Neural progenitor cell (in vitro differentiated cells): Measurements from ENCODE around the gene TNNC2. TPM values are rescaled to one million over a fixed set of nuclear protein-coding genes. Genes with fewer than 3 reads are reported as not detected.

Experiments
- DNase-seq: peaks from one replicate; pipeline ENCODE4 v3.0.0-alpha.2; 2016; ENCODE audit warnings: low spot score
- H2AFZ ChIP-seq: fragments of 200-600 bp; sonication (generic); replicated peaks from 2 replicates; pipeline ENCODE4 v1.6.1; 2016; ENCODE audit warnings: antibody characterized with exemption
- H3F3A ChIP-seq: fragments of 200-600 bp; sonication (generic); 2 replicates; pipeline ENCODE4 v1.6.1; 2016; ENCODE audit warnings: antibody characterized with exemption, low read depth
- H3K27ac ChIP-seq: fragments of 200-600 bp; sonication (generic); 2 replicates; pipeline ENCODE4 v1.5.1; 2016; ENCODE audit warnings: mild to moderate bottlenecking
- H3K27me3 ChIP-seq: fragments of 200-600 bp; sonication (generic); 2 replicates; pipeline ENCODE4 v1.6.1; 2016; ENCODE audit warnings: mild to moderate bottlenecking, moderate library complexity
- H3K36me3 ChIP-seq: fragments of 200-600 bp; sonication (generic); 2 replicates; pipeline ENCODE4 v1.5.1; 2016
- H3K4me1 ChIP-seq: fragments of 200-600 bp; sonication (generic); 2 replicates; pipeline ENCODE4 v1.6.1; 2016; ENCODE audit warnings: mixed run types
- H3K4me2 ChIP-seq: fragments of 200-600 bp; sonication (generic); 2 replicates; pipeline ENCODE4 v1.6.1; 2016
- H3K4me3 ChIP-seq: fragments of 200-600 bp; sonication (generic); 2 replicates; pipeline ENCODE4 v1.5.1; 2016
- H3K79me2 ChIP-seq: fragments of 200-600 bp; sonication (generic); 2 replicates; pipeline ENCODE4 v1.6.1; 2016; ENCODE audit warnings: low read depth
- H3K9ac ChIP-seq: fragments of 200-600 bp; sonication (generic); 2 replicates; pipeline ENCODE4 v1.6.1; 2016
- H3K9me3 ChIP-seq: fragments of 200-600 bp; sonication (generic); 2 replicates; pipeline ENCODE4 v1.5.1; 2016; ENCODE audit warnings: low read depth
- H4K20me1 ChIP-seq: fragments of 200-600 bp; sonication (generic); 2 replicates; pipeline ENCODE4 v1.6.1; 2016; ENCODE audit warnings: low read depth
- H3K27ac Mint-ChIP-seq: 3 replicates; pipeline ENCODE4 v1.8.0; 2021; ENCODE audit warnings: mixed read lengths
- H3K27me3 Mint-ChIP-seq: 2 replicates; pipeline ENCODE4 v1.8.0; 2022; ENCODE audit warnings: low read depth, mild to moderate bottlenecking, inconsistent platforms, moderate library complexity, mixed read lengths; ENCODE audit not compliant: insufficient read depth
- H3K36me3 Mint-ChIP-seq: 3 replicates; pipeline ENCODE4 v1.8.0; 2021; ENCODE audit warnings: mixed read lengths
- H3K4me1 Mint-ChIP-seq: 3 replicates; pipeline ENCODE4 v1.8.0; 2021; ENCODE audit warnings: mixed read lengths
- H3K4me3 Mint-ChIP-seq: 3 replicates; pipeline ENCODE4 v1.8.0; 2021; ENCODE audit warnings: mild to moderate bottlenecking, moderate library complexity, mixed read lengths
- H3K9me3 Mint-ChIP-seq: 3 replicates; pipeline ENCODE4 v1.8.0; 2020; ENCODE audit warnings: mixed read lengths
- EZH2 ChIP-seq: fragments of 200-600 bp; sonication (generic); IDR thresholded peaks from 2 replicates; pipeline ENCODE4 v1.6.1; 2017; ENCODE audit warnings: antibody characterized with exemption, mild to moderate bottlenecking, moderate library complexity
- EZH2phosphoT487 ChIP-seq: fragments of 200-600 bp; sonication (generic); IDR thresholded peaks from 2 replicates; pipeline ENCODE4 v1.6.1; 2017; ENCODE audit warnings: antibody characterized with exemption
- total RNA-seq: library from RNA; depleted of rRNA; stranded (reverse); fragments of >200 nt; gene quantifications from 2 replicates; pipeline ENCODE4 v1.2.3, GENCODE V29; 2015; ENCODE audit warnings: low replicate concordance
- TF ChIP-seq, protein P1 (sequence below): fragments of 200-600 bp; sonication (generic); IDR thresholded peaks from 2 replicates; pipeline ENCODE4 v1.5.1; 2017; ENCODE audit warnings: antibody characterized with exemption, mild to moderate bottlenecking

Gene TNNC2
- total RNA-seq, 1 donor from 2014 or later, result not detected

- no peaks in the 10 kb centered on the region for H3K9me3 ChIP-seq
- no peaks in the 10 kb centered on the region for H3K36me3 Mint-ChIP-seq
- no peaks in the 10 kb centered on the region for H3K9me3 Mint-ChIP-seq
- no peaks in the 10 kb centered on the region for H3K36me3 ChIP-seq
- H3K79me2 ChIP-seq, result no peaks in the 10 kb centered on the region
- DNase-seq, result no peak
- no peak overlapping the region for H3K9ac ChIP-seq
- H3K4me1 ChIP-seq, result no peaks in the 10 kb centered on the region
- H3F3A ChIP-seq, result no peaks in the 10 kb centered on the region
- H3K27ac ChIP-seq, result no peak overlapping the region
- H3K4me3 Mint-ChIP-seq, result no peak overlapping the region
- H3K4me2 ChIP-seq, result no peak overlapping the region
- peaks cover 4% of the 10 kb centered on the region for H3K27me3 Mint-ChIP-seq
- no peaks in the 10 kb centered on the region for H4K20me1 ChIP-seq
- no peak overlapping the region for H3K4me3 ChIP-seq
- no peak overlapping the region for H3K27ac Mint-ChIP-seq
- H3K4me1 Mint-ChIP-seq, result no peaks in the 10 kb centered on the region
- no peak overlapping the region for H2AFZ ChIP-seq
- TF ChIP-seq EZH2, result no peak
- TF ChIP-seq, protein P1, sequence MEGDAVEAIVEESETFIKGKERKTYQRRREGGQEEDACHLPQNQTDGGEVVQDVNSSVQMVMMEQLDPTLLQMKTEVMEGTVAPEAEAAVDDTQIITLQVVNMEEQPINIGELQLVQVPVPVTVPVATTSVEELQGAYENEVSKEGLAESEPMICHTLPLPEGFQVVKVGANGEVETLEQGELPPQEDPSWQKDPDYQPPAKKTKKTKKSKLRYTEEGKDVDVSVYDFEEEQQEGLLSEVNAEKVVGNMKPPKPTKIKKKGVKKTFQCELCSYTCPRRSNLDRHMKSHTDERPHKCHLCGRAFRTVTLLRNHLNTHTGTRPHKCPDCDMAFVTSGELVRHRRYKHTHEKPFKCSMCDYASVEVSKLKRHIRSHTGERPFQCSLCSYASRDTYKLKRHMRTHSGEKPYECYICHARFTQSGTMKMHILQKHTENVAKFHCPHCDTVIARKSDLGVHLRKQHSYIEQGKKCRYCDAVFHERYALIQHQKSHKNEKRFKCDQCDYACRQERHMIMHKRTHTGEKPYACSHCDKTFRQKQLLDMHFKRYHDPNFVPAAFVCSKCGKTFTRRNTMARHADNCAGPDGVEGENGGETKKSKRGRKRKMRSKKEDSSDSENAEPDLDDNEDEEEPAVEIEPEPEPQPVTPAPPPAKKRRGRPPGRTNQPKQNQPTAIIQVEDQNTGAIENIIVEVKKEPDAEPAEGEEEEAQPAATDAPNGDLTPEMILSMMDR, result no peak
- TF ChIP-seq EZH2phosphoT487, result no peak
- H3K27me3 ChIP-seq, result no peaks in the 10 kb centered on the region
These were observed 47.8 kb downstream of the TNNC2 start for GRCh38 chr20:45779011-45779915.

DNA sequence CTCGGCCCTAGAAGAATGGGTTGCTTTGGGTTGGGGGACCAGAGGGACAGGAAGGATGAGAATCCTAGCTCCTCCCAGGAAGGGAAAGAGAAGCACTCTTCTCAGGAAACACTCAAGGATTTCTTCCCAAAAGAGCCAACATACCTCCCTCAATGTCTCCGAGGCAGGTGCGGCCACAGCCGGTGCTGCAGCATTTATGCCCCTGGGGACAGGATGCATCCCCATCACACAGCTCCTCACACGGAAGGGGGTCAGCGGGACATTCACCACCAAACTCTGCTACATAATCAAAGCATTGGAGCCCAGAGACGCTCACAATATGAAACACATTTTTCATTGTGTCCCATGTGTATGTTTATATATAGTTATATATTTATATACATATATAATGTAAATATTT is 50.2 kb downstream of the TNNC2 start:
- no peak overlapping the region for H2AFZ ChIP-seq
- H3K27me3 Mint-ChIP-seq, result peaks cover 7% of the 10 kb centered on the region

GRCh38 chr20:45775411-45775810 is 51.7 kb downstream of the TNNC2 start:
- Histone ChIP-seq H3F3A (no peaks in the 10 kb centered on the region), H3K27ac (no peak overlapping the region), H3K9ac (no peak overlapping the region), H3K27me3 (no peaks in the 10 kb centered on the region), H3K36me3 (no peaks in the 10 kb centered on the region), H3K9me3 (no peaks in the 10 kb centered on the region), H2AFZ (no peak overlapping the region), H4K20me1 (no peaks in the 10 kb centered on the region), H3K79me2 (no peaks in the 10 kb centered on the region), H3K4me1 (peaks cover 3% of the 10 kb centered on the region), H3K4me2 (no peak overlapping the region), H3K4me3 (no peak overlapping the region)
- DNase-seq, result no peak
- peaks cover 9% of the 10 kb centered on the region for H3K4me1 Mint-ChIP-seq
- H3K27me3 Mint-ChIP-seq, result peaks cover 10% of the 10 kb centered on the region
- H3K4me3 Mint-ChIP-seq, result no peak overlapping the region
- TF ChIP-seq, protein P1, result no peak
- TF ChIP-seq EZH2phosphoT487, result no peak
- no peak for TF ChIP-seq EZH2
- H3K27ac Mint-ChIP-seq, result no peak overlapping the region
- no peaks in the 10 kb centered on the region for H3K9me3 Mint-ChIP-seq
- no peaks in the 10 kb centered on the region for H3K36me3 Mint-ChIP-seq

More for the DNA sequence above, 50.2 kb downstream of the TNNC2 start:
- Histone ChIP-seq H3K27me3 (no peaks in the 10 kb centered on the region), H3K4me3 (no peak overlapping the region), H3K4me2 (no peak overlapping the region), H3K36me3 (no peaks in the 10 kb centered on the region), H3K27ac (no peak overlapping the region), H3K9ac (no peak overlapping the region), H3K4me1 (no peaks in the 10 kb centered on the region), H4K20me1 (no peaks in the 10 kb centered on the region), H3F3A (no peaks in the 10 kb centered on the region), H3K9me3 (no peaks in the 10 kb centered on the region), H3K79me2 (no peaks in the 10 kb centered on the region)
- no peak for TF ChIP-seq EZH2phosphoT487
- Mint-ChIP-seq H3K9me3 (no peaks in the 10 kb centered on the region), H3K36me3 (no peaks in the 10 kb centered on the region), H3K4me3 (no peak overlapping the region), H3K4me1 (no peaks in the 10 kb centered on the region), H3K27ac (no peak overlapping the region)
- DNase-seq, result no peak

- Mint-ChIP-seq H3K9me3 (no peaks in the 10 kb centered on the region), H3K36me3 (no peaks in the 10 kb centered on the region)
- no peaks in the 10 kb centered on the region for H3K9me3 ChIP-seq
These were observed 52.2 kb downstream of the TNNC2 start for GRCh38 chr20:45774945-45775344.

More at GRCh38 chr20:45774945-45775344, 52.2 kb downstream of the TNNC2 start:
- Mint-ChIP-seq H3K27me3 (peaks cover 10% of the 10 kb centered on the region), H3K4me1 (peaks cover 9% of the 10 kb centered on the region), H3K27ac (no peak overlapping the region), H3K4me3 (no peak overlapping the region)
- Histone ChIP-seq H3K9ac (no peak overlapping the region), H4K20me1 (no peaks in the 10 kb centered on the region), H3K4me2 (no peak overlapping the region), H3K27ac (no peak overlapping the region), H3K36me3 (no peaks in the 10 kb centered on the region), H3K79me2 (no peaks in the 10 kb centered on the region), H3F3A (no peaks in the 10 kb centered on the region), H3K4me1 (peaks cover 3% of the 10 kb centered on the region), H3K27me3 (no peaks in the 10 kb centered on the region), H3K4me3 (no peak overlapping the region), H2AFZ (no peak overlapping the region)
- TF ChIP-seq EZH2, result no peak
- no peak for TF ChIP-seq EZH2phosphoT487
- TF ChIP-seq, protein P1, result no peak
- no peak for DNase-seq
